Large intestine (tissue), 3 donors: Measurements from ENCODE around the gene EPAS1. TPM values are rescaled to one million over a fixed set of nuclear protein-coding genes. Genes with fewer than 3 reads are reported as not detected.

ENCODE experiments used
- DNase-seq, 2 donors: peaks; one replicate each; pipeline versions ENCODE4 v3.0.0 to v3.0.0-alpha.2; 2013
- H3K27ac ChIP-seq: one replicate; pipeline ENCODE4 v1.5.1; 2013; ENCODE audit warnings: low read length
- H3K27me3 ChIP-seq: 2 replicates; pipeline ENCODE4 v1.6.1; 2013; ENCODE audit warnings: low read length; ENCODE audit not compliant: control insufficient read depth, insufficient read depth
- H3K36me3 ChIP-seq: 2 replicates; pipeline ENCODE4 v1.6.1; 2013; ENCODE audit warnings: low read length; ENCODE audit not compliant: control insufficient read depth, insufficient read depth
- H3K4me1 ChIP-seq: one replicate; pipeline ENCODE4 v1.6.1; 2013; ENCODE audit warnings: low read length; ENCODE audit not compliant: control insufficient read depth, insufficient read depth
- H3K4me3 ChIP-seq: one replicate; pipeline ENCODE4 v1.5.1; 2013; ENCODE audit warnings: low read length
- H3K9me3 ChIP-seq: one replicate; pipeline ENCODE4 v1.6.1; 2013; ENCODE audit warnings: mild to moderate bottlenecking, low read depth, low read length, moderate library complexity; ENCODE audit not compliant: control insufficient read depth
- WGBS: methylation state at CpG from one replicate; pipeline ENCODE4 v1.1.5; 2013; ENCODE audit warnings: low lambda C conversion rate; ENCODE audit not compliant: insufficient coverage; 5-methylcytosine and 5-hydroxymethylcytosine counted together
- polyA plus RNA-seq: library from polyadenylated mRNA; unstranded; fragments of 120-200 nt; gene quantifications from one replicate; pipeline ENCODE4 v1.2.1, GENCODE V29; 2013

The EPAS1 gene
- polyA plus RNA-seq, 1 donor, result 30.7 TPM

DNA sequence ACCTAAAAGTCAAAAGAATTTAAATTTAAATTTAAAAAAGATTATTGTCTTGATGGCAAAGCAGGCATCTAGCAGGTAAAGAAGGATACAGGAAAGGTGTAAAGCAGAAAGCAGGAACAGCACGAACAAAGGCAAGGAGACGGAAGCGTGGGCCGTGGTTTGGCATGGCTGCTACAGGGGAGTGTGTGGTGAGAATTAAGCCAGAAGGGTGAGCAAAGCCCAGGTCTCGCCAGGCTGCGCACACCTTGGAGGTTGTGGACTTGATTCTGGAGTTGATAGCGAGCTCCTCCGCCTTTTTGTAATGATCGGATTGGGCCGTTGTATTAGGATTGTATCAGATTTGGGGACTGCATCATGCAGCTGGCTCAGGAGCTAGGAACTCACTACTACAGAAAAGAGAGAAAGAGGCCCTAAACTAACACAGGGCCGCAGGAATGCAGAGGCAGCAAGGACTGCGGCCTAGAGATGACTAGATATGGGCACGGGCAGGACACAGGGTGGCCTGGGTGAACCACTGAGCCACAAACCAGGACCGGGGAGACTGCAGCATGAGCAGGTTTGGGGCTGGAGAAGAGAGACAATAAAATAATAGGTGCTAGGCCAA, 110.7 kb downstream of the EPAS1 start:
- H3K9me3 ChIP-seq, result no peaks in the 10 kb centered on the region
- H3K36me3 ChIP-seq, result no peaks in the 10 kb centered on the region
- H3K27me3 ChIP-seq, result no peaks in the 10 kb centered on the region
- DNase-seq, result no peak
- WGBS, result 100% methylated on average over 1 of the region's 14 CpGs
- H3K27ac ChIP-seq, result no peak overlapping the region
- H3K4me1 ChIP-seq, result peaks cover 18% of the 10 kb centered on the region
- no peak overlapping the region for H3K4me3 ChIP-seq

DNA sequence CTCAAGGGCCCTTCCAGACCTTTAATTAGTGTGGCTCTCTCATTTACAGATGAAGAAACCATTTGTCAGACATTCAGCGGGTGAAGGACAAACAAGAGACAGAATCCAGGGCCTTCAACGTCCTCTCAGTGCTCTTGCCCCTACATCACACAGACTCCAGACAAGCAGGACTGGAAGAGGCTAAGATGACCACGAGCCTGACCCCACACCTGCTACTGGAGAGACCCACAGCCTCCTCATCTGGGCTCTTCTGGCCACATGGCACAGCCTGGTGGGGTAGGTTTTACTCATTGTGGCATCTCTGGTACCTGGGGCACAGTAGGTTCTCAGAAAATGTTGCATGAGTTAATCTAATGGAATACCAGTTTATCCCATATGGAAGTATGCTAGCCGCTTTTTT, 112.5 kb downstream of the EPAS1 start:
- WGBS, result 95% methylated on average over 2 of the region's 4 CpGs
- Histone ChIP-seq H3K27me3 (no peaks in the 10 kb centered on the region), H3K4me3 (no peak overlapping the region), H3K9me3 (no peaks in the 10 kb centered on the region), H3K27ac (no peak overlapping the region), H3K4me1 (peaks cover 18% of the 10 kb centered on the region), H3K36me3 (no peaks in the 10 kb centered on the region)
- DNase-seq, result no peak

DNA sequence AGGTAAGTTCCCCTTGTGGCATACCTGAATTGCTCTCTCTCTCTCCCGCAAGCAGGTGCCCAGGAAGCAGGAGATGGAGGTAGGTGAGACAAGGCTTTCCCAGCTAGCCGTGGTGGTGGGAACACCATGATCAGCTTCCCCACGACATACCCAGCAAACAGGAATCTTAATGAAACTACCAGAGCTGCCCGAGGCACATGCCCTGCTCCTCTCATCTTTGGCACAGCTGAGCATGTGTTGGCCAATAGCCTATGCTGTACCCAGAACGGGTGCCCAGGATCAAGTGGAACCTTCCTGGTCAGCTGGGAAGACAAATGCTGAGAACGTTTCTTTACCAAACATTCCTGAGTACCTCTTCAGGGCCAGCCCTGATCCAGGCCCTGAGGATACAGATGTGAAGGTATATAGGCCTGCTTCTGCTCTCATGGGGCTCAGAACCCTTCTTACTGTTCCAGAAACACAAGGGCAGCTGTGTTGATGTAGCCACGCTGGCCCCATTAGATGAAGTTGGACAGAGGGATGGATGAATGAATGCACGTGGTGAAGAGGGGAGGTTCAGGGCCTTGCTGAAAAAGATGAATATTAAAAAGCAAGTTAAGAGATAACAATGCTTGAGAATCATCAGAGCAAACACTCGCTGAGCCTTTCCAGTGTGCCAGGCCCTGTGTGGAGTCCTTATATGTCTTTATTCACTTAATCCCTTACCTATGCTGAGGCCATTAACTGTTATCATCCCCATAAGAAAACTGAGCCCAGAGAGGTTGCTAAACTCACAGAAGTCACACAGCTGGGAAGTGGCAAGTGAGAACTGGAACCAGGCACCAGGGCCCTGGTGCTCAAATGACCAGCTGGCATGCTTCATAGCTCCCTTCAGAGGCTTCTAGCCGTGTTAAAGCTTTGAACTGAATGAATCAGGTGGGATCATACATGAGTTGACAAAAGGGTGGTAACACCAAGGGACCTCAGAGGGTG, 113.4 kb downstream of the EPAS1 start:
- no peaks in the 10 kb centered on the region for H3K27me3 ChIP-seq
- H3K27ac ChIP-seq, result no peak overlapping the region
- H3K4me1 ChIP-seq, result peaks cover 18% of the 10 kb centered on the region
- H3K36me3 ChIP-seq, result no peaks in the 10 kb centered on the region
- DNase-seq, result no peak
- H3K9me3 ChIP-seq, result no peaks in the 10 kb centered on the region
- H3K4me3 ChIP-seq, result no peak overlapping the region
- 71% methylated on average over 1 of the region's 10 CpGs for WGBS

DNA sequence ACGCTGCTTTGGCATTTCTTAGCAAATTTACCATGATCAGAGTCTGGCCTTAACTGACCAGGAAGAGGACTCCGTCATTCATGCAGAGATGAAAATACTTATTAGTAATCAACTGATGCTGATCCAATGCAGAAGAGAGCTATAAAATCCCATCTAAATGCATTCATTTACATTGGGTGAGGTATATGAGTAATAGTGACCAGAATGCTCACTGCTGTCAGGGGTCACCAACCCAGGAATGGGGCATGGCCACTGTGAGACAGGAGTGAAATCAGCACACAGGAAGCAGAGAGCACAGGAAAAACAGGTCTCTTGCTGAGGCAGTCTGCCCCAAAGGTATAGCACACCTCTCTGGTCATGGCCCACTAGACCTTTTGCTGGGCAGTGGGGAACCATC, 114.0 kb downstream of the EPAS1 start:
- Histone ChIP-seq H3K4me3 (no peak overlapping the region), H3K27me3 (no peaks in the 10 kb centered on the region), H3K36me3 (no peaks in the 10 kb centered on the region), H3K4me1 (peaks cover 18% of the 10 kb centered on the region), H3K9me3 (peaks cover 2% of the 10 kb centered on the region), H3K27ac (no peak overlapping the region)
- no peak for DNase-seq
- 100% methylated on average over 1 of the region's 2 CpGs for WGBS

DNA sequence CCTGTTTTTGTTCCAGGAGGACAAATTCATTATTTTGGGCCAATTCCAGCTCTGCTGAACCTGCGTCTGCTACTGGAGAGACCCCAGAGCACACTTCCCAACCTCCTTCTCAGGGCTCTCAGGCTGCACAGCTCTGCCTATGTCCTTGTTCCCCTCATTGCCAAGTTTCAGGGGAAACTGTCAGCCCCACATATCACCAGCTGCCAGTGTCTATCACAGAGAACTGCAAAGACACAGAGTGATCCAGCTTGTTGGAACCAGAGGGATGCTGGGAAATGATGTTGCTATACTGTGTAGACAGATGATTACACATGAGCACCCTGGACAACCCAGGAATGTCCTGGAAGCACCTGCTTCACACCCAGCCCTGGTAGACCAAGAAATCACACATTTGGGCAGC, 114.8 kb downstream of the EPAS1 start:
- Histone ChIP-seq H3K4me1 (peaks cover 18% of the 10 kb centered on the region), H3K27me3 (no peaks in the 10 kb centered on the region), H3K36me3 (no peaks in the 10 kb centered on the region), H3K4me3 (no peak overlapping the region), H3K9me3 (peaks cover 5% of the 10 kb centered on the region), H3K27ac (no peak overlapping the region)
- 100% methylated on average over 1 of the region's 1 CpG for WGBS
- no peak for DNase-seq

DNA sequence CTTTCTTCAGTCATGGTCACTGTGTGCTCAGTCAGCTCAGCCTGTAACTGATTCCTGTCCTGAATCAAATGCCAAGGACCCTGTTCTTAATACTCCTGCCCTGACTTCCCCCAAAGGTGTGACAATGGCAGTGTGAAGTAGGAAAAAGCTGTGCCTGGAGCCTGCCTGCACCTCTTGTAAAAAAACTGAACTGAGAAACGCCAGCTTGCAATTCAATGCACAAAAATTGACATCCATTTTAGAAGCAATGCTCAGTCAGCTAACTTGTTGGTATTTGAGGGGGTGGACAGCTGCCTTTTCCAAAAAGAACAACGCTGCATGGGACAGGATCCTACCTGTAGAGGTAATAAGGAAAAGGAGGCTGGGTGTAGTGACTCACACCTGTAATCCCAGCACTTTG, 115.9 kb downstream of the EPAS1 start:
- Histone ChIP-seq H3K27me3 (no peaks in the 10 kb centered on the region), H3K9me3 (peaks cover 5% of the 10 kb centered on the region), H3K4me1 (peaks cover 13% of the 10 kb centered on the region), H3K4me3 (no peak overlapping the region), H3K27ac (no peak overlapping the region), H3K36me3 (no peaks in the 10 kb centered on the region)
- no peak for DNase-seq
- WGBS, result 80% methylated on average over 1 of the region's 2 CpGs

DNA sequence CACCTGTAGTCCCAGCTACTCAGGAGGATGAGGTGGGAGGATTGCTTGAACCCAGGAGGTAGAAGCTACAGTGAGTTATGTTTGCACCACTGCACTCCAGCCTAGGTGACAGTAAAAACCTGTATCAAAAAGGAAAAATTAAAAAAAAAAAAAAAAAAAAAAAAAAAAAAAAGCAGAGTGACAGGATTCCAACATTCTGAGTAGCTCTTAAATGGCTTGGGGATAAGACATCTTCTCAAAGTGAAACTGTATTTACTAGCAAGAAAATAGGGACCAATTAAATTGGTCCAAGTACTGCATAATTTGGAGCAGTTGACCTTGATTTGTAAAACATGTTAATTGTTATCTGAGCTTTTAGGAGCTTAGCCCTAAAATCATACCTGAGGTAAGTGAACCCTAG, 116.4 kb downstream of the EPAS1 start:
- no peaks in the 10 kb centered on the region for H3K36me3 ChIP-seq
- peaks cover 8% of the 10 kb centered on the region for H3K4me1 ChIP-seq
- no peak overlapping the region for H3K27ac ChIP-seq
- H3K9me3 ChIP-seq, result peaks cover 5% of the 10 kb centered on the region
- H3K27me3 ChIP-seq, result no peaks in the 10 kb centered on the region
- no peak overlapping the region for H3K4me3 ChIP-seq
- DNase-seq, result no peak

DNA sequence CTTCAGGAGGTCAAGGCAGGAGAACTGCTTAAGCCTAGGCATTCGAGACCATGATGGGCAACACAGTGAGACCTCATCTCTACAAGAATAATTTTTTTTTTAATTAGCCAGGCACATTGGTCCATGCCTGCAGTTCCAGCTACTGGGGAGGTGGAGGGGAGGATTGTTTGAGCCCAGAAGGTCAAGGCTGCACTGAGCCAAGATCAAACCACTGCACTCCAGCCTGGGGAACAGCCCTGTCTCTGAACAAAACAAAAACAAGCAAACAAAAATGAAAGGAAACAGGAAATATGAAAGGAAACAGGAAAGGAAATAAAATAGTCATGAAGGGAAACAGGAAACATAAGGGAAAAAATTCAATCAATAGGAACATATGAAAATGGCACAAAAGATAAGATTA, 117.5 kb downstream of the EPAS1 start:
- Histone ChIP-seq H3K36me3 (no peaks in the 10 kb centered on the region), H3K27ac (no peak overlapping the region), H3K4me1 (peaks cover 2% of the 10 kb centered on the region), H3K9me3 (peaks cover 5% of the 10 kb centered on the region), H3K4me3 (no peak overlapping the region), H3K27me3 (no peaks in the 10 kb centered on the region)
- whole genome bisulfite sequencing, result no CpG with 5 or more reads among the region's 1 CpG
- no peak for DNase-seq

DNA sequence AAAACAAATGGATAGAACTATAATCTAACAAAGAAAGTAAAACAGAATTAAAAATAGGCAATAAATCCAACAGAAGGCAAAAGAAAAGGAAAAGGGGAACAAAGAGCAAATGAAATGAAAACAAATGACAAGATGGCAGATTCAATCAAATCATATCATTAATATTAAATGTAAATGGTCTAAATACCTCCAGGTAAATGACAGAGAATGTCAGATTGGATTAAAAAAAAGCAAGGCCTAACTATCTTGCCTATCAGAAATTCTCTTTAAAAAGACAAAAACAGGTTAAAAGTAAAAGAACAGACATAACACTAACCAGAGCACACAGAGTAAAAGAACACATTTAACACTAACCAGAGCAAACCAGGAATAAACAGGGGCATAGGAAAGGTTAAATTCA, 119.1 kb downstream of the EPAS1 start:
- Histone ChIP-seq H3K9me3 (peaks cover 5% of the 10 kb centered on the region), H3K27ac (no peak overlapping the region), H3K36me3 (no peaks in the 10 kb centered on the region), H3K4me1 (no peaks in the 10 kb centered on the region), H3K4me3 (no peak overlapping the region), H3K27me3 (no peaks in the 10 kb centered on the region)
- DNase-seq, result no peak

DNA sequence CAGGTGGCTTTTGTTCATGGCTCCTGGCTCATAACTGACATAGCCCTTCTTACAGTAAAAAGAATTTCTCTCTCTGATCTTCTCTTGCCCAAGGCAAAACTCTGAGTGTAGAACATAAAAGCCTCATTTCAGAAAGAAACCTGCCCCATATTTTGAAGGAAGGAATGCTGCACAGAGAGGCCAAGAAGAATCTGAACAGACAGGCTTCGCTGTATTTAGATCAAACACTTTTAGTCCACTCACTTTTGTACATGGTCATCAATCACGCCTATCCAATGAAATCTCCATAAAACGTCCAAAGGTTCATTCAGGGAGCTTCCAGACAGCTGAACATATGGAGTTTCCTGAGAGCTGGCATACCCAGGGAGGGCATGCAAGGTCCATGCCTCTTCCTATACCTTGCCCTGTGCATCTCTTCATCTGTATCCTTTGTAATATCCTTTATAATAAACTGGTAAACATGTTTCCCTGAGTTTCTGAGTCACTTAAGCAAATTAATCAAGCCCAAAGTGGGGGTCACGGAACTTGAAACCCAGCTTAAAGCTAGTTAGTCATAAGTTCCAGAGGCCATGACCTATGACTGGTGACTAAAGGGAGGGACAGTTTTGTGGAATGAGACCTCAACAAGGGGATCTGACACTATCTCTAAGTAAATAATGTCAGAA, 119.7 kb downstream of the EPAS1 start:
- no peak for DNase-seq
- no peak overlapping the region for H3K27ac ChIP-seq
- no CpG with 5 or more reads among the region's 4 CpGs for WGBS

More for the DNA sequence above, 119.7 kb downstream of the EPAS1 start:
- H3K4me3 ChIP-seq, result no peak overlapping the region
- H3K4me1 ChIP-seq, result no peaks in the 10 kb centered on the region
- H3K36me3 ChIP-seq, result no peaks in the 10 kb centered on the region
- H3K27me3 ChIP-seq, result no peaks in the 10 kb centered on the region
- peaks cover 5% of the 10 kb centered on the region for H3K9me3 ChIP-seq
